ENCODE results near the gene CUL2. TPM values are rescaled to one million over a fixed set of nuclear protein-coding genes. Genes with fewer than 3 reads are reported as not detected.

Gene CUL2
- total and polyA plus RNA-seq, 7 donors, result 26.2 to 65.6 (median 47.0) TPM

DNA sequence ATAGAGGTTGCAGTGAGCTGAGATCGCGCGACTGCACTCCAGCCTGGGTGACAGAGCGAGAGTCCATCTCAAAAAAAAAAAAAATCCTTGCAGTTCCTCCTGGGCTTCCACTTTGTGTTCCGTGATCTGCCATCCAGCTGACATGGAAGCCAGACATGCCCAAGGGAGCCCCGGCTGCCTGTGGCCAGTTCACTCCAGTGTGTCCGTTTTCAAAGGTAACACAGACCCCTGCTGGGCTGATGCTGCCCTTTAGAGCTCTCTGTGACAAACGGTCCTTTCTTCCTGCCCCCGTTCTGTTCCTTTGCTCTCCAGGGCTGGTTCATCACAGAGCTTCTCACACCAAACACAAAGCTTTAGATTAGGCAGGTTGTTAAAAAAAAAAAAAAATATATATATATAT, 130.8 kb downstream of the CUL2 start:
- intact Hi-C loops (cut with DNase I), result loop anchor here (5.0 to 10.0 kb wide), 2 partner anchors 145 to 292 kb away; partner anchors contain the start of gene PARD3 (in 1 of the 2)
- TF ChIP-seq, protein P1, sequence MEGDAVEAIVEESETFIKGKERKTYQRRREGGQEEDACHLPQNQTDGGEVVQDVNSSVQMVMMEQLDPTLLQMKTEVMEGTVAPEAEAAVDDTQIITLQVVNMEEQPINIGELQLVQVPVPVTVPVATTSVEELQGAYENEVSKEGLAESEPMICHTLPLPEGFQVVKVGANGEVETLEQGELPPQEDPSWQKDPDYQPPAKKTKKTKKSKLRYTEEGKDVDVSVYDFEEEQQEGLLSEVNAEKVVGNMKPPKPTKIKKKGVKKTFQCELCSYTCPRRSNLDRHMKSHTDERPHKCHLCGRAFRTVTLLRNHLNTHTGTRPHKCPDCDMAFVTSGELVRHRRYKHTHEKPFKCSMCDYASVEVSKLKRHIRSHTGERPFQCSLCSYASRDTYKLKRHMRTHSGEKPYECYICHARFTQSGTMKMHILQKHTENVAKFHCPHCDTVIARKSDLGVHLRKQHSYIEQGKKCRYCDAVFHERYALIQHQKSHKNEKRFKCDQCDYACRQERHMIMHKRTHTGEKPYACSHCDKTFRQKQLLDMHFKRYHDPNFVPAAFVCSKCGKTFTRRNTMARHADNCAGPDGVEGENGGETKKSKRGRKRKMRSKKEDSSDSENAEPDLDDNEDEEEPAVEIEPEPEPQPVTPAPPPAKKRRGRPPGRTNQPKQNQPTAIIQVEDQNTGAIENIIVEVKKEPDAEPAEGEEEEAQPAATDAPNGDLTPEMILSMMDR (IDR thresholded peaks at IDR 0.05), result no peak
- WGBS, 3 donors, result 53 to 67% (median 63%) methylated on average over 9 of the region's 9 CpGs
- Histone ChIP-seq H3K4me1 (peaks cover 3% of the 10 kb centered on the region), H3K27ac (no peak overlapping the region), H3K4me3 (no peak overlapping the region), H3K9me3 (no peaks in the 10 kb centered on the region), H3K27me3 (ENCODE audit: insufficient read depth in 3 of 3, low read length in 2 of 3) (no peaks in the 10 kb centered on the region), H3K36me3 (ENCODE audit: insufficient read depth in 1 of 2, low read depth in 1 of 2) (no peaks in the 10 kb centered on the region)
- ATAC-seq (no peak), DNase-seq (no peak)

Other genes starting within 250 kb of the CUL2 start
- gene CREM, start 36.5 kb upstream of the CUL2 start, total RNA-seq, result 10 to 100 TPM; 18.8 to 61.0 (median 30.8) TPM
- 100 to 1,000 TPM in 1 of 3 donors, 10 to 100 TPM in 2; 36.1 to 336 (median 89.1) TPM for gene CREM, start 36.5 kb upstream of the CUL2 start, polyA plus RNA-seq
- 10 to 100 TPM; 47.0 to 55.8 (median 50.5) TPM for gene CCNY, start 246.2 kb upstream of the CUL2 start, total RNA-seq
- gene CCNY, start 246.2 kb upstream of the CUL2 start, polyA plus RNA-seq, result 10 to 100 TPM; 21.2 to 40.8 (median 24.3) TPM

All from psoas muscle (tissue), 8 donors.